Glutamatergic neuron (in vitro differentiated cells): Measurements from ENCODE around the gene LIPI. TPM values are rescaled to one million over a fixed set of nuclear protein-coding genes. Genes with fewer than 3 reads are reported as not detected.

Source experiments
- DNase-seq: peaks from one replicate; pipeline ENCODE4 v3.0.0; 2022
- H3K27ac Mint-ChIP-seq: one replicate; pipeline ENCODE4 v1.8.0; 2020; ENCODE audit warnings: mild to moderate bottlenecking, mixed read lengths, inconsistent platforms; ENCODE audit not compliant: unreplicated experiment
- H3K27me3 Mint-ChIP-seq: one replicate; pipeline ENCODE4 v1.8.0; 2020; ENCODE audit warnings: mild to moderate bottlenecking, moderate library complexity, mixed read lengths, inconsistent platforms; ENCODE audit not compliant: unreplicated experiment
- H3K36me3 Mint-ChIP-seq: one replicate; pipeline ENCODE4 v1.8.0; 2020; ENCODE audit warnings: mild to moderate bottlenecking, mixed read lengths, inconsistent platforms; ENCODE audit not compliant: unreplicated experiment
- H3K4me1 Mint-ChIP-seq: one replicate; pipeline ENCODE4 v1.8.0; 2020; ENCODE audit warnings: mild to moderate bottlenecking, low read depth, mixed read lengths, inconsistent platforms; ENCODE audit not compliant: unreplicated experiment
- H3K4me3 Mint-ChIP-seq: one replicate; pipeline ENCODE4 v1.8.0; 2020; ENCODE audit warnings: mild to moderate bottlenecking, mixed read lengths, inconsistent platforms; ENCODE audit not compliant: unreplicated experiment
- H3K9me3 Mint-ChIP-seq: one replicate; pipeline ENCODE4 v1.8.0; 2020; ENCODE audit warnings: mild to moderate bottlenecking, moderate library complexity, mixed read lengths, inconsistent platforms; ENCODE audit not compliant: unreplicated experiment
- total RNA-seq: library from RNA; stranded (reverse); fragmentation: NEBNext Ultra II Directional; extraction: Animal tissue kit (Norgen Biotek cat#: 25700); gene quantifications from one replicate; pipeline ENCODE4 v1.2.1, GENCODE V29; 2021; ENCODE audit not compliant: unreplicated experiment
- TF ChIP-seq, protein P1 (sequence below): fragments of 200-600 bp; sonication (generic); IDR thresholded peaks from one replicate; pipeline ENCODE4 v1.5.0; 2021; ENCODE audit not compliant: partially characterized antibody, unreplicated experiment

Gene LIPI
- total RNA-seq, 1 donor from 2014 or later: not detected

DNA sequence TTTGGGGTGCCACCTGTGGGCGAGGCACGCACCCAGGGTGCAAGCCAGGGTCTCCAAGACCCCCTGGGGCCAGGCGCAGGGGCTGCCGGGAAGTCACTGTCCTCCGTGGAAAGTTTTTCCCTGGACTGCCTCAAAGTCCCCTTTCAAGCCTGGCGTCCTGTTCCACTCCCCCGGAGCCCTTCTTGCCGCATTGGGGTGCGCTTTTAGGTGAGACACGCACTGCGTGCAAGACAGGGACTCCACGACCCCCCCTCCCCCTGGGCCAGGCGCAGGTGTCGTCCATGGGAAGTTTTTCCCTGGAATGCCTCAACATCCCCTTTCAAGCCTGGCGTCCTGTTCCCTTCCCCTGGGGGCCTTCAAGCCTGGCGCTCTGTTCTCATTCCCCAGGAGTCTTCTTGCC, 137.1 kb downstream of the LIPI start:
- H3K27me3 Mint-ChIP-seq: peaks cover 3% of the 10 kb centered on the region
- H3K36me3 Mint-ChIP-seq: no peaks in the 10 kb centered on the region
- TF ChIP-seq, protein P1, sequence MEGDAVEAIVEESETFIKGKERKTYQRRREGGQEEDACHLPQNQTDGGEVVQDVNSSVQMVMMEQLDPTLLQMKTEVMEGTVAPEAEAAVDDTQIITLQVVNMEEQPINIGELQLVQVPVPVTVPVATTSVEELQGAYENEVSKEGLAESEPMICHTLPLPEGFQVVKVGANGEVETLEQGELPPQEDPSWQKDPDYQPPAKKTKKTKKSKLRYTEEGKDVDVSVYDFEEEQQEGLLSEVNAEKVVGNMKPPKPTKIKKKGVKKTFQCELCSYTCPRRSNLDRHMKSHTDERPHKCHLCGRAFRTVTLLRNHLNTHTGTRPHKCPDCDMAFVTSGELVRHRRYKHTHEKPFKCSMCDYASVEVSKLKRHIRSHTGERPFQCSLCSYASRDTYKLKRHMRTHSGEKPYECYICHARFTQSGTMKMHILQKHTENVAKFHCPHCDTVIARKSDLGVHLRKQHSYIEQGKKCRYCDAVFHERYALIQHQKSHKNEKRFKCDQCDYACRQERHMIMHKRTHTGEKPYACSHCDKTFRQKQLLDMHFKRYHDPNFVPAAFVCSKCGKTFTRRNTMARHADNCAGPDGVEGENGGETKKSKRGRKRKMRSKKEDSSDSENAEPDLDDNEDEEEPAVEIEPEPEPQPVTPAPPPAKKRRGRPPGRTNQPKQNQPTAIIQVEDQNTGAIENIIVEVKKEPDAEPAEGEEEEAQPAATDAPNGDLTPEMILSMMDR: no peak
- H3K4me3 Mint-ChIP-seq: no peak overlapping the region
- DNase-seq: no peak
- no peaks in the 10 kb centered on the region for H3K4me1 Mint-ChIP-seq
- H3K9me3 Mint-ChIP-seq: peaks cover 1% of the 10 kb centered on the region
- H3K27ac Mint-ChIP-seq: no peak overlapping the region

DNA sequence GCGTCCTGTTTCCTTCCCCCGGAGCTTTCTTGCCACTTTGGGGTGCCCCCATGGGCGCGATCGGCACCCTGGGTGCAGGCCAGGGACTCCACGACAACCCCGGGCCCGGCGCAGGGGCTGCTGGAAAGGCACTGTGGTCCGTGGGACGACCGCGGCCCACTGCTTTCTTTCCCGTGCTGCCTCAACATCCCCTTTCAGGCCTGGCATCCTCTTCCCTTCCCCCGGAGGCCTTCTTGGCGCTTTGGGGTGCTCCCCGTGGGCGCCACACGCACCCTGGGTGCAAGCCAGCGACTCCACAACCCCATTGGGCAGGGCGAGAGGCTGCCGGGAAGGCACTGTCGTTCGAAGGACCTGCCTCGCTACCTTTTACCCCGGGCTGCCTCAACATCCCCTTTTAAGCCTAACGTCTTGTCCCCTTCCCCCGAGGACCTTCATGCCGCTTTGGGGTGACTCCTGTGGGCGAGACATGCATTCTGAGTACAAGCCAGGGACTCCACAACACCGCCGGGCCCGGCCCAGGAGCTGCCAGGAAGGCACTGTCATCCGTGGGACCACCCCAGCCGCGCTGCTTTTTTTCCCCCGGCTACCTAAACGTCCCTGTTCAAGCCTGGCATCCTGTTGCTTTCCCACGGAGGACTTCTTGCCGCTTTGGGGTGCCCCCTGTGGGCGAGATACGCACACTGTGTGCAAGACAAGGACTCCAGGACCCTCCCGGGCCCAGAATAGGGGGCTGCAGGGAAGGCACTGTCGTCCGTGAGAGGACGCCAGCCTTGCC, 137.8 kb downstream of the LIPI start:
- DNase-seq: no peak
- TF ChIP-seq, protein P1: no peak
- Mint-ChIP-seq H3K4me1 (no peaks in the 10 kb centered on the region), H3K27me3 (peaks cover 2% of the 10 kb centered on the region), H3K4me3 (no peak overlapping the region), H3K9me3 (peaks cover under 1% of the 10 kb centered on the region), H3K36me3 (no peaks in the 10 kb centered on the region), H3K27ac (no peak overlapping the region)

DNA sequence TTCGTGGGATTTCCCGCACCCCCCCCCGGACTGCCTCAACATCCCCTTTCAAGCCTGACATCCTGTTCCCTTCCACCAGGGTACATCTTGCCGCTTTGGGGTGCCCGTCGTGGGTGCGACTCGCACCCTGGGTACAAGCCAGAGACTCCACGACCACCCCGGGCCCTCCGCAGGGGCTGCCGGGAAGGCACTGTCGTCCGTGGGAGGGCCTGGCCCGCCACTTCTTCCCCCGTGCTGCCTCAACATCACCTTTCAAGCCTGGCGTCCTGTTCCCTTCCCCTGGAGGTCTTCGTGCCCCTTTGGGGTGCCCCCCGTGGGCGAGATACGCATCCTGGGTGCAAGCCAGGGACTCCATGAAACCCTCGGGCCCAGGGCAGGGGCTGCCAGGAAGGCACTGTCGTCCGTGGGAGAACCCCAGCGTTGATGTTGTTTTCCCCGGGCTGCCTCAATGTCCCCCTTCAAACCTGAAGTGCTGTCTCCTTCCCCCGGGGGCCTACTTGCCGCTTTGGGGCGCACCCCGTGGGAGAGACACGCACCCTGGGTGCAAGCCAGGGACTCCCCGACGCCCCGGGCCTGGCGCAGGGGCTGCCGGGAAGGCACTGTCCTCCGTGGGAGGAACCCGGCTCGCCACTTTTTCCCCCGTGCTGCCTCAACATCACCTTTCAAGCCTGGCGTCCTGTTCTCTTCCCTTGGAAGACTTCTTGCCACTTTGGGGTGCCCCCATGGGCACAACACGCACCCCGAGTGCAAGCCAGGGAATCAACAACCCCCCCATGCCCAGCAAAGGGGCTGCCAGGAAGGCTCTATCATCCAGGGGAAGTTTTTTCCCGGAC, 138.6 kb downstream of the LIPI start:
- H3K27me3 Mint-ChIP-seq: peaks cover 2% of the 10 kb centered on the region
- no peak overlapping the region for H3K27ac Mint-ChIP-seq
- no peaks in the 10 kb centered on the region for H3K36me3 Mint-ChIP-seq
- H3K4me1 Mint-ChIP-seq: no peaks in the 10 kb centered on the region
- TF ChIP-seq, protein P1: no peak
- H3K9me3 Mint-ChIP-seq: no peaks in the 10 kb centered on the region
- no peak for DNase-seq
- H3K4me3 Mint-ChIP-seq: no peak overlapping the region

DNA sequence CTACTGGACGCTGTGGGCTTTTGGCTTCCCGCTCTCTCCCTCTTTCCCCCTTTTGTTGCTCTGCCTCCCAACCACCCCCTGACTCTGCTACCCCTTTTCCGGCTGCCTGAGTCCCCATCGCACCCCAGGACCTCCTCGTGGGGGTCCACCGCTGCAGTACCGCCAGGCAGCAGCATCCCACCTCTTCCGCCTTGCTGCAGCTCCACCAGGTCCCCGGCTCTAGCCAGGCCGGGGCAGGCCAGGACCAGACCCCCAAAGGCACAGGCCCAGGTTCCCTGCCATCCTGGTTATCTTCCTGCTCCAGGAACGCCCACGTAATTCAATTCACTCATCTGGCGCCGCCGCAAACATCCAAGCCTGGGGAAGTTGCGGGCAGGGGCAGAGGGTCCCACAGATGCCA, 139.8 kb downstream of the LIPI start:
- Mint-ChIP-seq H3K4me3 (no peak overlapping the region), H3K9me3 (no peaks in the 10 kb centered on the region), H3K27ac (no peak overlapping the region), H3K4me1 (no peaks in the 10 kb centered on the region), H3K36me3 (no peaks in the 10 kb centered on the region), H3K27me3 (peaks cover 2% of the 10 kb centered on the region)
- no peak for DNase-seq
- TF ChIP-seq, protein P1: no peak
